CD4-positive, alpha-beta T cell treated with Interleukin-4 for 4 hours (primary cell): ENCODE data around the gene ZSCAN22.
"Not testable (repeated sequence)": the region's sequence is repeated elsewhere in the genome, so short reads cannot be mapped to it uniquely, and the experiment has no call there.

Experiments
- DNase-seq: peaks from one replicate; pipeline ENCODE4 v3.0.0-alpha.2; 2020

The ZSCAN22 gene

GRCh38 chr19:58352760-58353671 lies 26.2 kb downstream of the ZSCAN22 start, which contains the start of gene A1BG:
A1BG (minus strand) TSS chr19:58353492; CDS start chr19:58353437, 55 bp downstream.
- no peak for DNase-seq

GRCh38 chr19:58353717-58354477 lies 27.1 kb downstream of the ZSCAN22 start:
- no peak for DNase-seq

DNA sequence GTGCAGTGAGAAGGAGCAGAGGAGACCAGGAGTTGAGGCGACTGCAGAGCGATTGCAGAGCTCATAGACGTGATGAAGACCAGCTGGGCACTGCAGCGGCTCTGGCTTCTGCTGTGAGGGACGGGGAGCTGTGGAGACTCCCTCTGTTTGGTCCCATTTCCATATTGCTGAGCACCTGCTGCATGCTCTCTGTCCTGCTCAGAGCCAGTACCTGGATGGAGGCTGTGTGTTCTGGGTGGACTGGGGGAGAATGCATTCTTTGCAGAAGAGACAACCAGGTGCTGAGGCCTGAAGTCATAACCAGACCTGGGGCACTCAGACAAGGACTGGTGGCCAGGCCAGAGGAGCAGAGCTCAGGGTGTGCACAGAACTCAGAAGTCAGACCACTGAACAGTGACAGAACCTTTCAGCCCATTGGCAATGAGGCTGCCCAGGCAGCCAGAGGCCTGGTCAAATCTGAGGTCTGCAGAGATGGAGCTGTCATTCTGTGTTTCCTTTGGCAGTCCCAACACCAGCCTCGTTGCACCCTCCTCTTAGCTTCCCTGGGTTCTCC lies 27.8 kb downstream of the ZSCAN22 start:
- no peak for DNase-seq

DNA sequence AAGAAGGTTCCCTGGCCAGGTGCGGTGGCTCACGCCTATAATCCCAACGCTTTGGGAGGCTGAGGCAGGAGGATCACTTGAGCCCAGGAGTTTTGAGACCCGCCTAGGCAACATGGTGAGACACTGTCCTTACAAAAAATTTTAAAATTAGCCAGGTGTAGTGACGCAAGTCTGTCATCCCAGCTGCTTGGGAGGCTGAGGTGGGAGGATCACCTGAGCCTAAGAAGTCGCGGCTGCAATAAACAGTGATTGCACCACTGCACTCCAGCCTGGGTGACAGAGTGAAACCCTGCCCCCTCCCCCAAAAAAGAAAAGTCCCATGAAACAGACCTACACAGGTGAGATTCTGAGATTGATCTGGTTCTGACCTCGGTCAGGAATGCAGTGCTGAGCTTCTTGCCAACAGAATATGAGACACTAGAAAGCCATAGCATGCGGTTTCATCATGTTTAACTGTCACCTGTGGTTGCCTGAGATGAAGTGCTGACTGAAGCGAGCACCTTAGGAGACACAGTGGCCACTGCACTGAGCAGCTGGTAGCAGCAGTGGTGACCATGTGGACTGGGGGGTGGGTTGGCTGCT lies 28.5 kb downstream of the ZSCAN22 start:
- DNase-seq: no peak

DNA sequence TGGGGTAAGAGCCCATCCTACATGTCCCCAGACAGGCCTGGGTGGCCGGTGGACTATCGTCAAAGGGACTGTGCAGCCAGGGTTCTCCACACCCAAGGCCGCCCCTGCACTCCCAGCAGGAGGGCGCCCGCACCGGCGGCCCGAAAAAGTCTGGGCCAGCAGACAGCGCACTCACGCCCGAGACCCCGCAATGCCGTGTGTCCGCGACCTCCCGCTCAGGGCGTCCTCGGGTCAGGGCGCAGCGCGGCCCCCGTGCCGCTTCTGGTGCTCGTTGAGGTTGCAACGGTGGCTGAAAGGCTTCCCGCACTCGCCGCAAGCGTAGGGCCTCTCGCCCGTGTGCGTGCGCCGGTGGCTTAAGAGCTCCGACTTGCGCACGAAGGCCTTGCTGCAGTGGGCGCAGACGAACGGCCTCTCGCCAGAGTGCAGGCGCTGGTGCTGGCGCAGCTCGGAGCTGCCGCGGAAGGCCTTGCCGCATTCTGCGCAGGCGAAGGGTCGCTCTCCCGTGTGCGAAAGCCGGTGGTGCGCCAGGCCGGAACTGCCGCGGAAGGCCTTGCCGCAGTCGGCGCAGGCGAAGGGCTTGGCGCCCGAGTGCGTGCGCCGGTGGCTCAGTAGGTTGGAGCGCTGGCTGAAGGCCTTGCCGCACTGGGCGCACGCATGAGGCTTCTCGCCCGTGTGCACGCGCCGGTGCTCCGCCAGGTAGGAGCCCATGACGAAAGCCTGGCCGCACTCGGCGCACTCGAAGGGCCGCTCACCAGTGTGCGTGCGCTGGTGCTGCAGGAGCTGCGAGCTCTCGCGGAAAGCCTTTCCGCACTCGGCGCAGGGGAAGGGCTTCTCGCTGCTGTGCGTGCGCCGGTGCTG lies 29.3 kb downstream of the ZSCAN22 start:
- DNase-seq: peak; percentile 11

GRCh38 chr19:58356766-58357480 lies 30.1 kb downstream of the ZSCAN22 start:
- DNase-seq: no peak

DNA sequence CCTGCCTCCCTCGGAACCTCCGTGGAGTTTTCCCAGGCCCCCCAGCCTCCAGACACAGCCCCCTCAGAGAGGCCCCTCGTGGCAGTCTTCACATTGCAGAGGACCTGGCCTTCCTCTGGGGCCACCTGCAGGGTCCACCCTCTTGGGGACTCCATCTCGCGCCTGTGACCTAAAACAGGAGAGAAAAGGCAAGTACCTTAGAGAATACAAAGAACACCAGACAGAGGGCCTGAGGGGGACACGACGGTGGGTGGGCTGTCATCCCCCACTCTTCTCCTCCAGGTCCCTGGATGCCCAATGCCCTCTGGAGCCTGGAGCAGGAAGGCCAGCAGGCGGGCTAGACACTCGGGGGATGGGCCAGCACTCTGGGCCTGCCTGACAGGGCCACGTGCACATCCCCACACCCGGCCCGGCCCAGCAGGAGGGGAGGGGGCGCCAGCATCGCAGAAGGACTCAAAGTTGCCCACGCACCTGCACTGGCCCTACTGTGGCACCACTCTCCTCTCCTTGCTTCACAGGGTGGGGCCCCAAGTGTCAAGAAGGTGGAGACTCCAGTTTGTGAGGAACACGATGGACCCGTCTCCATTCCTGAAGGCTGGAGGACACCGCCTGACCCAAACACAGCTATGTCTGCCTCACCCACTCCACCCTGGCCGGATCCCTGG lies 30.8 kb downstream of the ZSCAN22 start:
- no peak for DNase-seq

DNA sequence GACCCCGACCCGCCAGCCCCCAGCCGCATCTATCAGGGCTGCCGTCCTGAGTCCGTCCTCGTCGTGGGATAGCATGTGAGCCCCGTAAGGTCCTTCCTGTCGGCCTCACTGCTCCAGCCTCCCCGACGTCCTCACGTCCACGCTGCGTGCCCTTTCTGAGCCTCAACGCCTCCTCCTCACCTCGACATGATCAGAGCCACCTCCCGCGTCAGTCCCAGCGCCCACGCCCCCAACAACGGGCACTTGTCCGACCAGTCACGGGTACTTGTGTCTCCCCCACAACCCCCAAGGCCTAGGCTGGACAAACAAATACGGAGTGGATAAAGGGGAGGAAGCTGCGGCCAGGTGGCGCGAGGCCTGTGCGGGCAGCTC lies 35.1 kb downstream of the ZSCAN22 start:
- peak; percentile 11 for DNase-seq

- DNase-seq: peak; percentile 97
These were observed 35.6 kb downstream of the ZSCAN22 start, which contains the start of gene ZNF497 for GRCh38 chr19:58362272-58362994. ZNF497 (minus strand) TSS chr19:58362751; CDS start chr19:58357635, 5,116 bp downstream.

GRCh38 chr19:58364146-58364545 lies 37.4 kb downstream of the ZSCAN22 start:
- DNase-seq: no peak

GRCh38 chr19:58366585-58367430 lies 40.0 kb downstream of the ZSCAN22 start:
- no peak for DNase-seq

DNA sequence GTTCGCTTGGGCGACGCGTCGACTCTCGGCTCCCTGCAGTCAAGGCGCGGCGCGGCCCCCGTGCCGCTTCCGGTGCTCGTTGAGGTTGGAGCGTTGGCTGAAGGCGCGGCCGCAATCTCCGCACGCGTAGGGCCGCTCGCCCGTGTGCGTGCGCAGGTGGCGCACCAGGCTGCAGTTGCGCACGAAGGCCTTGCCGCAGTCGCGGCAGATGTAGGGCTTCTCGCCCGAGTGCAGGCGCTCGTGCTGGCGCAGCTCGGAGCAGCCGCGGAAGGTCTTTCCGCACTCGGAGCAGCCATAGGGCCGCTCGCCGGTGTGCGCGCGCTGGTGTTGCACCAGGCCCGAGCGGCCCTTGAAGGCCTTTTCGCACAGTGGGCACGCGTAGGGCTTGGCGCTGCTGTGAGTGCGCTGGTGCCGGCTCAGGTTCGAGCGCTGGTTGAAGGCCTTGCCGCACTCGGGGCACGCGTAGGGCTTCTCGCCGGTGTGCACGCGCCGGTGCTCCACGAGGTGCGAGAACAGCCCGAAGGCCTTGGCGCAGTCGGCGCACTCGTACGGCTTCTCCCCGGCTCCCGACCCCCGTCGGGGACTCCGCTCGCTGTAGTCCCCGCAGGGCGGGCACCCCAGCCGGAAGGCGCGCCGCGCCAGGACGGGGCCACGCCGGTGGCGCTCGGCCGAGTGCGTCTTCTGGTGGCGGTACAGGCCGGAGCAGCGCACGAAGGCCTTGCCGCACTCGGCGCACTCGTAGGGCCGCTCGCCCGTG lies 41.1 kb downstream of the ZSCAN22 start:
- no peak for DNase-seq

- no peak for DNase-seq
These were observed 42.0 kb downstream of the ZSCAN22 start for GRCh38 chr19:58368561-58369360.

- no peak for DNase-seq
These were observed 45.7 kb downstream of the ZSCAN22 start for GRCh38 chr19:58372311-58373133.

- DNase-seq: no peak
These were observed 47.4 kb downstream of the ZSCAN22 start for GRCh38 chr19:58374200-58374599.

DNA sequence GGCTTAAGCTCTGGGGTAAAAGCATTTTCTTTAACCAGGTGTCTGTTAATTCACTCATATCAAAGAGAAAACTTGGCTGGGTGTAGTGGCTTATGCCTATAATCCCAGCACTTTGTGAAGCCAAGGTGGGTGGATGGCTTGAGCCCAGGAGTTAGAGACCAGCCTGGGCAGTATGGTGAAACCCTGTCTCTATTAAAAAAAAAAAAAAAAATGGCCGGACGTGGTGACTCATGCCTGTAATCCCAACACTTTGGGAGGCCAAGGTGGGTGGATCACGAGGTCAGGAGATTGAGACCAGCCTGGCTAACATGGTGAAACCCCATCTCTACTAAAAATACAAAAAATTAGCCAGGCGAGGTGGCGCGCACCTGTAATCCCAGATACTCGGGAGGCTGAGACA lies 49.9 kb downstream of the ZSCAN22 start:
- not testable (repeated sequence) for DNase-seq

GRCh38 chr19:58379246-58379645 lies 52.5 kb downstream of the ZSCAN22 start:
- DNase-seq: no peak
